NCI-H146 treated with DMSO at 0.1 percent for 48 hours (cell line): ENCODE data around the gene IL1RL2.

ENCODE experiments used
- DNase-seq: peaks from one replicate; lab custom pipeline; 2025; ENCODE audit not compliant: unreplicated experiment; lab: John Stamatoyannopoulos, UW

Gene IL1RL2

GRCh38 chr2:102193074-102193473, 6.3 kb downstream of the IL1RL2 start:
- no peak for DNase-seq

GRCh38 chr2:102194609-102195268, 7.9 kb downstream of the IL1RL2 start:
- no peak for DNase-seq

GRCh38 chr2:102197389-102198137, 10.7 kb downstream of the IL1RL2 start:
- no peak for DNase-seq

DNA sequence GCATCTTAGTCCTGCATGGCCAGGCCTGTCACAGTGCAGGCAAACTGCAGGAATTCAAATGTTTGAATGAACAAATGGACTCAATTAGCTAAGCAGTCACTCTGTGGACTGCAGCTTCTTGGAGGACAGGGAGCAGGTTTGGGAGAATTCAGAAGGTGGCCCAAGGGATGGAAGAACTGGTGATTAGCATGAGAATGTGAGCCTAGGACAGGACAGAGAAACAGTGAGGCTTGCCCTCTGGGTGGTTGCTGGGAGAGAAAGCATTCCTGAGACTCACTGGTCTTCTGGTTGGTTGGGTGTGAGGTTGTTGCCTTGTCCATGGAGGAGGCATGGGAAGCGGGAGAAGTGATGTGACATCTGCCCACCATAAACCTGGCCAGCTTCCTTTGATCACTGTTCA, 13.7 kb downstream of the IL1RL2 start:
- DNase-seq, result no peak

- DNase-seq, result no peak
Measured at GRCh38 chr2:102204638-102205037, 17.8 kb downstream of the IL1RL2 start.

DNA sequence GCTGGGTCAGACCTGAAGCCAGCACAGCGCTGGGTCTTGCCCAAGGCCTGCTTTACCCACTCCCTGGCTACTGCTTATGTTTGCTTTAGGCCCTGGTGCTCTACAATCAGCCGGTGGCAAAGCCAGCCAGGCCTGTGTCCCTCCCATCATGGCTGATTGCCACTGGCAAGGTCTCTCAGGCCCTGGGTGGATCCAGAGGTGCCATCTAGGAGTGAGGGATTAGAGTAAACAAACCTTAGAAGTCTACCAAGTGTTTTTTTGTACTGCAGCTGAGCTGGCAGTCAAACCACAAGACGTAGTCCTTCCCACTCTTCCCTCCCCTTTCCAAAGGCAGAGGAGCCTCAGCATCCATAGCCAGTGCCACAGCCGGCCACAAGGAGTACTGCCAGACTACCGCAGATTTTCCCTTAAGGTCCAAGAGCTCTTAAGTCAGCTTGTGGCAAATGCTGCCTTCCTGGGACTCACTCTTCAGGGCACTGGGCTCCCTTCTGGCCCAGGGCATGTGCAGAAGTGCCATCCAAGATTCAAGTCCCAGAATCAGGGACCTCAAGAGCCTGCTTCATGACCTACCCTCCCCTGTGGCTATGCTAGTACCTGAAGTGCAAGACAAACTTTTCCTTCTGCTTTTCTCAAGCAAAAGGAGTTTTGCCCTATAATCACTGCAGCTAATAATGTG, 20.0 kb downstream of the IL1RL2 start:
- no peak for DNase-seq

DNA sequence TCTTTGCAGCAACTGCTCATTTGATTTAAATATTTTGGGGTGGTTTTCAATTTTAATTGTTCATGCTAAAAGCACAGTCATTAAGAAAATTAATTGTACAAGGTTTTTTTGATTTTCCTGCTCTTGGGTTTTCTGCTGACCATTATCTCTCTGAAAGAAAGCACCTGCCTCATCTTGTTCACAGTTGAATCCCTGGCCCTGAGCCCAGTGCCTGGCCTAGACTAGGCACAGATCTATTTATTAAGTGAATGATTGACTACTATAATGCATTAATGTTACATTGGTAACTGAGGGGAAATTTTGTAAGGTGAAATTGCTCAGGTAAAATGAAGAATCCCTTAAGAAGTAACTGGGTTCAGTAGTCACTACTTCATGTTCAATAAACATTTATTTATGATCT, 22.0 kb downstream of the IL1RL2 start:
- no peak for DNase-seq

DNA sequence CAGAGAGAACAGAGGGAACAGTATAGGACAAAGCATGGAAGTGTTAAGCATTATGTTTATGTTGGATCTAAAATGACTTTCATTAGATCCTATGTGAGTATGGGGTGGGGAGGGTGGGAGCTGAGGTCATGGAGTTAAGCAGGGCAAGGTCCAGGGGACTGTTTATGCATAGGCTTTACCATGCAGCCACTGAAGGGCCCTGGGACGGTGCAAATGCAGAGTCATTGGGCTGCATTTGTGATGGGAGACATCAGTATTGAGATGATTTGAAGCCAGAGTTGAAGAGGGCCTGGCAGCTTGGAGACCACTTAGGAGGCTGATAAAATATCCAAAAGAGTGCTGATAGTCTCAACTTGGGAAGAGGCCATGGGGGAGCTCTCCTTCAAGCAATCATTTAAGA, 22.7 kb downstream of the IL1RL2 start:
- no peak for DNase-seq

DNA sequence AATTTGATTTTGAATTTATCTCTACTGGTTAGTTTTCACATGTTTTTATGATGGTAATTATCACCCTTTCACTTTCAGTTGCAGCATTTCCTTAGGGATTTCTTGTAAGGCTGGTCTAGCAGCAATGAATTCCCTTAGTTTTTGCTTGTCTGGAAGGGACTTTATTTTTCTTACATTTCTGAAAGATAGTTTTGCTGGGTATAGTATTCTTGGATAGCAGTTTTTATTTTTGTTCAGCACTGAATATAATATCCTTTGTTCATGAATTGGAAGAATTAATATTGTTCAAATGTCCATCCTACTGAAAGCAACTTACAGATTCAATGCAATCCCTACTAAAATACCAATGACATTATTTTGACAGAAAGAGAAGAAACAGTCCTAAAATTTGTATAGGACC, 30.2 kb downstream of the IL1RL2 start:
- no peak for DNase-seq

DNA sequence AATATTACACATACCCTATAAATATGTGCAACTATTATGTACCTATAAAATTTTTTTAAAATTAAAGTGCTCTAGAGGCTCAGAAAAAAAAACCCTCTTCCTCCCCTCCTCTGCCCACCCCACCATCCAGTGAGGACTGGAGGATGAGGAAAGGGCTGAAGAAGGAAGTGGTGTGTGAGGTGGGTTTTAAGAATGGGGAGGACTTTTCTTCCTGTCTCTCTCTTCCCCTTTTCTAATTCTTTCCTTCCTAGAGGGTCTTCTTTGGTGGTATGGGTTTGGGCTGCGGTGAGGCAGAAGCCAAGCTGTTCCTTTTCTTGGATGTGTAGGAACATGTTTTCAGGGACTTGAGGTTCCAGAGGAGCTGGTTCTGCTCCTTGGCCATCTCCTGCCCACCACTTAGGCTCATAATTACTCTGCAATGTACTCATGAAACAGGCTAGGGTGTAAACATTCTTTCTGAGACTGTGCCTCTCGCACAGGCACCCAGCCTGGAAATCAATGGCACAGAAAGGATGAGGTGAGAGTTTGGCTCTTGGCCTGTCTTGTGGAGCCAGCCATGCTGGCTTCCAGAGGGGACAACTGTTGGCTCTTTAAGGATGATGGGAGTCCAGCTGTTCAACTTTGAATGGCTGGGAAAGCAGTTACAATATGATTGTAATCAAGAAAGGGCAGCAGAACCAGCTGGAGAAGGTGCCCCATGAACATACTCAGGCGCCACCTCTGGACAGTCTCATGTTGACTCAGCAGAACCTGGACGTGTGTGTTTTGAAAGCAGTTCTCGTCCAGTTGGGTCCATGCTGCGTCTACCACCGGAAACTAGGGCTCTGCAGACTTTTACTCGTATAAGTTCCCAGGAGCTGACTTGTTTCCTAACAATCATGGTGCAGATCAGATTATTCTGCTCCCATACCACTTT, 38.3 kb downstream of the IL1RL2 start:
- no peak for DNase-seq

DNA sequence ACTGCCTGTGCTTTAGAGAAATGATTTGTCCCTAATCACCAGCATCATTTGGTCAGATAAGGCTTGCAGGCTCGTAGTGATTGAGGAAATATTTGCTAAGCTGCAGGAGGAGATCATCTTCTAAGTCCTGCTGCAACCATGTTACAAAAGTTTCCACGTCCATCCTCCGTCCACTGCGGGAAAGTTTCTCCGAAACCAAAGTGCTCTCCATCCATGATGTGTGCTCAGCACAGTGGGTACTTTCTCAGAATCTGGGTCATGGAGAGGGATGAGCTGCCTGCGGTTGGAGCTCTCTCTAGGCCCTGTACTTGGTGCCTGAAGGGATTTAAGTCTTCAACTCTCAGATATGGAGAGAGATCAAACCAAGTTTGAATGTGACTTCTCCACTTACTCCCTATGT, 39.3 kb downstream of the IL1RL2 start:
- no peak for DNase-seq

- no peak for DNase-seq
Measured at GRCh38 chr2:102226612-102227391, 40.0 kb downstream of the IL1RL2 start.

DNA sequence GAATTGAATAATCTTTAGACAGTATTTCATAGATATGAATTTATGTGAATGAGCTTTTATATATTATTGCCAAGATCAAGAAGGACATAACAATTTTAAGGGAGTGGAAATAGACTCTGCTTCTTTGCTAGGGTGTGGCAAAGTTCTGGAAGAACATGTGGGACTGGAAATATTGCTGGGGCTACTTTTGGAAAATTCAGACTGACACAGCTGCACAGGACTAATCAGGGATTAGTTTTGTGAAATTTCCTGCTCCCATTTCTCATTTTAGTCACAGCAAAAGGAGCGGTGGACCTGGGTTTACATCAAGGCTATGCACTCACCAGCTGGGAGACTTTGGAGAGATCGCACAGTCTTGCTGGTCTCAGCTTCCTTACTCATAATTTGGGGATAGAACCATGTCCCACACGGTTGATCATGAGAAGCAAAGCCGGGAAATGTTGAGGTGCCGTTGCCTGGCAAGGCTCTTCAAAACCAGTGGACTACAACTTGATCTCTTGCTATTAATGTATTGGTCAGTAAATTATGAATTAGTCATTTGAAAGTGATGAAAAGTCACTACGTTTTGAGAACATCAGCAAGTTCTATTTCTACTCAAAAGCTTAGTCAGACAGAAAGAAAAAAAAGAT, 42.4 kb downstream of the IL1RL2 start:
- DNase-seq, result no peak

DNA sequence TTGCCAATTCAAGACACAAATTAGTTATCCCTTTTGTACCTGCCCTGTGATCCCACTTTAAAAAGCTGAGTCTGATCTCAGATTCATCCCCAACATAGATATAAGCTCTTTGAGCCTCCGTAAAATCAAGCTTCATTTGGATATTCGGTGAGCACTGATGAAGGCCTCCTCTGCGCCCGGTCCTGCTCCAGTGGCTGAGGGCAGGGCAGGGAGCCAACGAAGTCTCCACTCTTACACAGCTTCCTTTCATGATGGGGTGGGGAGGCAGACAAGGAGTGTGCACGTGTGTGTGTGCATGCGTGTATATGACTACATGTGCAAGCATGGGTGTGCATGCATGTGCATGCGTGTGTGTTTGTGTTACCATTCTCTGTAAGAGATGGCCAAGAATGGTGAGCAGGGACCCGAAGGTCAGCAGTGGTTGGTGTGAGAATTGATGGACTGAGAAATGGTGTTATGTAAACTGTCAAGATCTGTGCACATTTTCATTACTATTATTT, 43.6 kb downstream of the IL1RL2 start:
- DNase-seq, result no peak

- no peak for DNase-seq
Measured at GRCh38 chr2:102233132-102233884, 46.5 kb downstream of the IL1RL2 start.

DNA sequence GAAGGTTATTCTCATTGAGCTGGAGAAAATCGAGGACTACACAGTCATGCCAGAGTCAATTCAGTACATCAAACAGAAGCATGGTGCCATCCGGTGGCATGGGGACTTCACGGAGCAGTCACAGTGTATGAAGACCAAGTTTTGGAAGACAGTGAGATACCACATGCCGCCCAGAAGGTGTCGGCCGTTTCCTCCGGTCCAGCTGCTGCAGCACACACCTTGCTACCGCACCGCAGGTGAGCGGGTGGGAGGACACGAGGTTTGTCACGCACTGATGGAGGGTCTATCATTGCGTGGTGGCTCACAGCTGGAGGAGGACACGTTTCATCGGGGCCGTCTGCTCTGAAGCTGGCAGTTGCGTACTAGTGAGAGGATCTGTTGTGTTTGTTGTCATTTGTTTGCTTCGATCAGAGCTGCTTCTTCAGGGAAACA, 48.2 kb downstream of the IL1RL2 start:
- no peak for DNase-seq

DNA sequence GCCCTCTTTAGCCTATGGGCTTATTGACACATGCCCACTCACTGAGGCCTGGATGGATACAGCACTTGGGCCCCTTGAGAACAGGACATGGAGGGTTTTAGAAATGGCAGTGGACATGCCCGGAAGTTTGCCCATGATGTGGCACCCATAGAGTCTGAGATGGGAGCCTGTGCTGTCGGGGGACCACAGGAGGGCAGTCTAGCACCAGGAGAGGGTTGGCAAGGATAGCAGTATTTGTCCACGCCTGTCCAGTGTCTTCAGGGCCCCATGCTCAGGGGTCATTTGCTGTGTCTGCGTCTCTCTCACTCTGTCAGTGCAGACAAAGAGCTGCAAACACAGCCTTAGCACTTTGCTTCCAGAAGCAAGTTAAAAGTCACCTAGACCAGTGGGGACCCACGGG, 48.7 kb downstream of the IL1RL2 start:
- DNase-seq, result no peak

DNA sequence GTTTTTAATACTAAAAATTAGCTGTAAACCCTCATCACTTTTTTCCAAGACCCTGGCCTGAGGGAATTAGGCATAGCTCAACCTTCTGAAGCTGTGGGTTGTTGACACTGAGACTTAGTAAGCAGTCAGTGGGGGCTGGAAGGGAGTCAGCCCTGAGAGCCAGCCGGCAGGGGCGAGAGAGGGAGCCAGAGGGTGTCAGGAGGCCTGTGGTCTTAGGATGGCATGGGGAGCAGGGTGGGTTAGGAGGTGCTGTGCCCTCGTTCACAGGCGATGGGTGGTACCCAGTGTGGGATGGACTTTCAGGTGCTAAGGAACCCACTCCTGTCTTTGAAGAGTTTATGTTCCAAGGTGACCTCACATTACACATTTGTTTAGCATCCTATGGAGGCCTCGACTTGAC, 49.3 kb downstream of the IL1RL2 start:
- DNase-seq, result no peak

DNA sequence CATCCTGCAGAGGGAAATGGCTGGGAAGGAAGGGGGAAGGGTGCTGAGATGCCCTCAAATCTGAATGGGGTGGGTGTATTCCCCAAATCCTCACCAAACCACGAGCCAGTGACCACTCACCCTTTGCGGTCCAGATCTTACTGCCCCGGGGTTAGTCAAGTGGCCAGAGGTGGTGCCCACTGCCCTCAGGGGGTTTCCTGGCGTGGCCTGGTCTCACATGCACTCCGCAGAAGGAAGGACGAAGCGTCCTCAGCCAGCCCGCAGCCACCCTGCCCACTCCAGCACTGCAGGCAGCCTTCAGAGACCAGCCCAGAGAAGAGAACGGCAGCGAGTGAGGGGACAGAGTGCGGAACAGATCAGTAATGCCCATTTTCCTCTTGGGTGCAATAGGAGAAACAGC, 50.4 kb downstream of the IL1RL2 start:
- DNase-seq, result no peak
